Skeletal muscle tissue (tissue), 4 donors: Measurements from ENCODE around the gene ARHGEF40. TPM values are rescaled to one million over a fixed set of nuclear protein-coding genes. Genes with fewer than 3 reads are reported as not detected.
A peak's percentile ranks its signal among the peaks of the same experiment; 100 is the strongest.

Experiments
- H3K27ac ChIP-seq: one replicate; pipeline ENCODE4 v1.7.0; 2013; ENCODE audit warnings: mild to moderate bottlenecking, low read depth, low read length, inconsistent platforms
- H3K27me3 ChIP-seq, 3 donors: one replicate each; pipeline ENCODE4 v1.7.0; 2013; ENCODE audit warnings: low read length in 3 of 3; ENCODE audit not compliant: control insufficient read depth in 3 of 3, insufficient read depth in 3 of 3
- H3K36me3 ChIP-seq, 3 donors: one replicate each; pipeline ENCODE4 v1.7.0; 2013; ENCODE audit warnings: low read length in 3 of 3; ENCODE audit not compliant: control insufficient read depth in 3 of 3, insufficient read depth in 3 of 3
- H3K4me1 ChIP-seq, 3 donors: one replicate each; pipeline ENCODE4 v1.7.0; 2013; ENCODE audit warnings: low read length in 3 of 3, mild to moderate bottlenecking in 3 of 3; ENCODE audit not compliant: control insufficient read depth in 3 of 3, insufficient read depth in 3 of 3
- H3K4me3 ChIP-seq, 3 donors: one replicate each; pipeline ENCODE4 v1.7.0; 2013; ENCODE audit warnings: low read length in 3 of 3
- H3K9ac ChIP-seq, 3 donors: one replicate each; pipeline ENCODE4 v1.7.0; 2013; ENCODE audit warnings: low read length in 3 of 3, mild to moderate bottlenecking in 3 of 3, moderate library complexity in 2 of 3, low read depth in 1 of 3
- H3K9me3 ChIP-seq, 3 donors: one replicate each; pipeline ENCODE4 v1.7.0; 2013; ENCODE audit warnings: low read length in 3 of 3; ENCODE audit not compliant: control insufficient read depth in 3 of 3
- total RNA-seq: library from RNA; depleted of rRNA; stranded (reverse); fragments of >200 nt; gene quantifications from one replicate; pipeline ENCODE4 v1.2.3, GENCODE V29; 2014
- donor health status: Osteomylitis.

ARHGEF40 gene
- total RNA-seq, 1 donor from 2014 or later: 32.4 TPM

DNA sequence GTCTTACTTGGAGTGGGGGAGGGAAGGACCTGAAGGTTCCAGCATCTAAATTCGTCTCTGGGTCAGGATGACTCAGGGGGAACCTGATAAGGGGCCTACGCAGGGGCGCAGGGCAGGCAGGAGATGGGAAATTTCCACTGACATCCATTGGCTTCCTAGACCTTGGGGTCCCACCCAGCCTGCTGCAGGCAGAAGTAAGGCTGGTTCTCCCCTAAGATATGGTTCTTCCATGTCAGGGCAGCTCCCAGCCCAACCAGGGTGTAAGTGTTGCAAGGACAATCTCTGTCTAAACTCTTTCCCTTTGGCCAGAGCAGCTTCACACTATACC, 43.2 kb upstream of the ARHGEF40 start:
- H3K4me1 ChIP-seq: peaks cover 39 to 53% (median 46%) of the 10 kb centered on the region in 3 donors
- H3K9ac ChIP-seq: peak overlapping the region; percentile 40 to 76 (median 66)
- peak overlapping the region; percentile 98 for H3K27ac ChIP-seq
- no peaks in the 10 kb centered on the region for H3K9me3 ChIP-seq
- H3K27me3 ChIP-seq: no peaks in the 10 kb centered on the region
- no peak overlapping the region for H3K4me3 ChIP-seq
- H3K36me3 ChIP-seq: peaks cover 6 to 14% (median 10%) of the 10 kb centered on the region in 3 donors

DNA sequence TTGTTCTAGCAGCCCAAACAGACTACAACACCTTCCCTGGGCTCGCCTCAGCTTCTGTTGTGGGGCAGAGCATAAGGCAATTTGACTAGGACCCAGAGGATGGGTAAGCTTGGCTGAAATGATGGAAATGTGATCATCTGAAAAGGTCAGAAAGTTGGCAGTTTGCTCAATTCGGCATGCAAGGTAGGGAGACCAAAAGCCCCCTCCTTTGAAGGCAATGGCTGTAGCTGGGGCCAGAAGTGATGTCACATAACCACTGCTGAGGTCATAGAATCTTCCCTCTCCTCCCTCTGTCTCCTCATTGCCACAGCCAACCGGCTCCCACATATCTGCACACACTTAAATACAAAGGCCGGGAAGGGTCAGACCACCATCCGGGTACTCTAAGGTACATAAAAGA, 40.2 kb upstream of the ARHGEF40 start, which contains the start of gene TPPP2:
TSS of gene TPPP2 (plus strand) at position 301 of the 400 bp plus-strand sequence. CDS start 365 bp downstream, outside the sequence.
- Histone ChIP-seq H3K9me3 (no peaks in the 10 kb centered on the region), H3K4me1 (peaks cover 25 to 51% (median 48%) of the 10 kb centered on the region in 3 donors), H3K36me3 (no peaks in the 10 kb centered on the region), H3K27ac (no peak within 1 kb of the TSS), H3K27me3 (no peaks in the 10 kb centered on the region), H3K9ac (no peak within 1 kb of the TSS), H3K4me3 (no peak within 1 kb of the TSS)

DNA sequence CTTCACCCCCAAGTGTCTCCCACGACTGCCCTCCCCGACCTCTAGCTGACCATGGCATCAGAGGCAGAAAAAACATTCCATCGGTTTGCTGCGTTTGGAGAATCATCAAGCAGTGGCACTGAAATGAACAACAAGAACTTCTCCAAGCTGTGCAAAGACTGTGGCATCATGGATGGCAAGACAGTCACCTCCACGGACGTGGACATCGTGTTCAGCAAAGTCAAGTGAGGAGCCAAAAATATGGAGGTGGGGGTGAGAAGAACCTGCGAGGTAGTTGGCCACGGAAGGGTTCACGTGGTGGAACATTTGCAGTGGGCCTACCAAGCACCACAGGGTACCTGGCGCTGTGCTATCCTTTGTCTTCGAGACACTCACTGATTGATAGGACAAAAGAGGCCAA, 39.6 kb upstream of the ARHGEF40 start:
- H3K27ac ChIP-seq: no peak overlapping the region
- H3K27me3 ChIP-seq: no peaks in the 10 kb centered on the region
- peaks cover 25 to 51% (median 48%) of the 10 kb centered on the region in 3 donors for H3K4me1 ChIP-seq

DNA sequence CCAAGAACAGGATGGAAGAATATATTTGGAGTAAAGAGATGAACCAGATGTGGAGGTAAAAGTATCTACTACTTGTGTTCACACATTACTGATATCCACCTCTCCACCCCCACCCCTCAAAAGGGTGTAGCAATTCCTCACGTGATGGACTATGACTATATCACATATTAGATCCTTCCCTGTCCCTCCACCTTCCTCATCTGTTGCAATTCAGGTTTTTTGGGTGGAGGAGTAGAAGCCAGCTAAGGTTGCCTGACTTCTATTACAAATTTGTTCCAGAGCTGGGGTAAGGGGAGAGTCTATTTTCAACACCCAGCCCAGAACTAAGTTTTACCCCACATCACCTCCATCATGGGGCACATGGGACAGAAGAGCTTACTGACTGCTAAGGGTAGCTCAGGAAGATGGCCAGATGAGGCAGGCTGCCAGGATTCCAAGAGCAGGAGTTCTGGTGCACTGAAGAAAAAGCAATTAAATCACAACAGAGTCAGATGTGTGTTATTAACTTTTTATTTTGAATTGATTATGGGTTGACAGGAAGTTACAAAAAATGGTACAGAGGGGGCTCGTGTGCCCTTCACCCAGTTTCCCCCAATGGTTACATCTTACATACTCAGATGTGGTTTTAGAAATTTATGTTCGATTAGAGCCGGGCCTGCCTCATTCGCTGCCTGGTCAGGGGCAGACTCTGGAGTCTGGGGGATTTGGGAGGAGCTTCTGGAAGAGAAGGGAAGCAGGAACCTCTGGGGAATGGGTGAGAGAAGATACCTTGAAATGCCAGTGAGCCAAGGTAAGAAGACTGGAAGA, 37.6 kb upstream of the ARHGEF40 start:
- Histone ChIP-seq H3K27me3 (no peaks in the 10 kb centered on the region), H3K9ac (peak overlapping the region in 1 of 3 donors; percentile 9), H3K4me1 (peaks cover 18 to 41% (median 40%) of the 10 kb centered on the region in 3 donors), H3K27ac (no peak overlapping the region), H3K36me3 (no peaks in the 10 kb centered on the region), H3K4me3 (no peak overlapping the region), H3K9me3 (no peaks in the 10 kb centered on the region)

More for the DNA sequence above, 39.6 kb upstream of the ARHGEF40 start:
- Histone ChIP-seq H3K4me3 (no peak overlapping the region), H3K9me3 (no peaks in the 10 kb centered on the region), H3K36me3 (no peaks in the 10 kb centered on the region), H3K9ac (no peak overlapping the region)

DNA sequence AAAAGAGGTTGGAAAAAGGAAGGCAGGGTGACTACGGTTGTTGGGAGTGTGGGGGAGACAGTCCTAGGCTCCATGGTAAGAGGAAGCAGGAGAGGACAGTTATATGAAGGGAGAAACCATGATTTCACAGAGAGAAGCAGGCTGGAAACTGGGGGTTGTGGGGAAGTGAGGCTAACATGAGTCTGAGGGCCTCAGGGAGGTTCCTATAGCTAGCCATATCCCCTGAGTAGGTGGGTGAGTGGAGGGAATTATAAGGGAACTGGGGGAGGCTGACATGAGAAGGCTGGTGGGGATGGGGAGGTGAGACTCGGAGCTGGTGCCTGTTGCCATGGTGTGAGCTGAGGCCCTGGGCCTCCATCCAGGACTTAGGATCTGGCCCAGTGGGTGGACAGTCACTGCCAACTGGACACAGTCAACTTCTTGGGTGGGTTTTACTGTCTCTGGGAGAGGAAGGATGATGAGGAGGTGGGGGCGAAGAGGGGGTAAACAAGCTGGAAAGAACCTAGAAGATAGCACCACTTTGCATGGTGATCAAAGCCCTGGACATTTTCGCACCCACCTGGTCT, 36.9 kb upstream of the ARHGEF40 start:
- Histone ChIP-seq H3K9ac (no peak overlapping the region), H3K27me3 (no peaks in the 10 kb centered on the region), H3K4me3 (no peak overlapping the region), H3K9me3 (no peaks in the 10 kb centered on the region), H3K27ac (no peak overlapping the region), H3K36me3 (no peaks in the 10 kb centered on the region), H3K4me1 (peaks cover 25 to 46% (median 42%) of the 10 kb centered on the region in 3 donors)

DNA sequence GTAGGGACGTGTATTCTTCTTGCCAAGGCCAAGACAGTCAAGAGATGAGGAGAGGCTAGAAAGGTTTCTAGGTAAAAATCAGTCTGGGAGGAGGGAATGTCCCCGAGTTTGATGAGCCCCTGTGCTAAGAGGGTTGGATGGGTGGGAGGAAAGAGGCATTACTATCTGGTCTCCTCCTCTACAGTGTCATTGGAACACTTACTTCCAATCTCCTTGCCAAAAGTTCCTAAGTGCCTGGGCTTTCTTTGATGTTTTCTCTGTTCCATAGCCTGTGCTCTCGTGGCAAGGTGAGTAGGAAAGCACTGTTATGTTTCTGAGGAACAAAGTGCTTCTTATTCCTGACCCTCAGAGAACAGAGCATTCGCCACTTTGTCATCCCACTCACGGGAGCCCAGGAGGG, 35.4 kb upstream of the ARHGEF40 start, which contains the start of gene RNASE13:
TSS of gene RNASE13 (minus strand) at position 101 of the 400 bp plus-strand sequence. CDS start 519 bp downstream, outside the sequence.
- no peaks in the 10 kb centered on the region for H3K36me3 ChIP-seq
- H3K27me3 ChIP-seq: no peaks in the 10 kb centered on the region
- no peaks in the 10 kb centered on the region for H3K9me3 ChIP-seq
- H3K4me1 ChIP-seq: peaks cover 39 to 53% (median 53%) of the 10 kb centered on the region in 3 donors
- H3K4me3 ChIP-seq: no peak within 1 kb of the TSS
- H3K9ac ChIP-seq: no peak within 1 kb of the TSS
- H3K27ac ChIP-seq: no peak within 1 kb of the TSS

DNA sequence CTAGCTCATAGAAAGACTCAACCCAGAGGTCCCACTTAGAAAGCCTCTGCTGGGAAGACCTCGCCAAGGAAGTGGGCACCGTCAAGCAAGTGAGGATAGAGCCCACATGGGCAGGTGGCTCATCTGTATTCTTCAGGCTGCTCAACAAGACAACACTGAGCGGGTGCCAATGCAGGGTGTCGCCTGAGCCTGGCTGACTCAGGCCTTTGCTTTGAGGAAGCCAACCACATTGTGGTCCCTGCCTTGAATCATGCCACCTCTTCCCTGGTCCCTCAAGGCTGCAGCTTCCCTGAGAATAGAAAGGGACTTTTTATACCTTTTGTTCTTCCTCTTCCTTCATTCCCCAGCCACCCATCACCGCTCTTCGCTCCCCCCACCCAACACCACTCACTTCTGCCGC, 33.4 kb upstream of the ARHGEF40 start:
- no peak overlapping the region for H3K9ac ChIP-seq
- no peak overlapping the region for H3K4me3 ChIP-seq
- H3K9me3 ChIP-seq: no peaks in the 10 kb centered on the region
- peak overlapping the region; percentile 38 for H3K27ac ChIP-seq
- H3K27me3 ChIP-seq: no peaks in the 10 kb centered on the region
- H3K36me3 ChIP-seq: no peaks in the 10 kb centered on the region
- peaks cover 47 to 66% (median 52%) of the 10 kb centered on the region in 3 donors for H3K4me1 ChIP-seq

DNA sequence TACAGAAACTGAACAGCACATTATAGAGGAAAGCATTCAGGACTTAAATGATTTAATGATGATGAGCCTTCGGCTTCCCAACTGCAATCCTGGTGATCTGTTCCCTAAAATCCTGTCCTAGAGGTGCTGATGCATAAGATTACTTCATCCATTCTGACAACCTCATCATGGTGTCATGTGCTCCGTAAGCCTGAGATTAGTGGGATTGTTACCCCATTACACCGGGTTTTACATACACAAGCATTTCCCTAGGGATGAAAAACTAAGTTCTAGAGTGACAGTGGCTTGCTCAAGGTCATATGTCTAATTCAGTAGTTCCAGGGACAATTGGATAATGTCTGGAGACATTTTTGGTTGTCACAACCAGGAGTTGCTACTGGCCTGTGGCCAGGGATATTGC, 32.9 kb upstream of the ARHGEF40 start:
- Histone ChIP-seq H3K4me3 (no peak overlapping the region), H3K9me3 (no peaks in the 10 kb centered on the region), H3K27me3 (no peaks in the 10 kb centered on the region), H3K9ac (no peak overlapping the region), H3K36me3 (no peaks in the 10 kb centered on the region), H3K27ac (peak overlapping the region; percentile 38), H3K4me1 (peaks cover 48 to 66% (median 51%) of the 10 kb centered on the region in 3 donors)

DNA sequence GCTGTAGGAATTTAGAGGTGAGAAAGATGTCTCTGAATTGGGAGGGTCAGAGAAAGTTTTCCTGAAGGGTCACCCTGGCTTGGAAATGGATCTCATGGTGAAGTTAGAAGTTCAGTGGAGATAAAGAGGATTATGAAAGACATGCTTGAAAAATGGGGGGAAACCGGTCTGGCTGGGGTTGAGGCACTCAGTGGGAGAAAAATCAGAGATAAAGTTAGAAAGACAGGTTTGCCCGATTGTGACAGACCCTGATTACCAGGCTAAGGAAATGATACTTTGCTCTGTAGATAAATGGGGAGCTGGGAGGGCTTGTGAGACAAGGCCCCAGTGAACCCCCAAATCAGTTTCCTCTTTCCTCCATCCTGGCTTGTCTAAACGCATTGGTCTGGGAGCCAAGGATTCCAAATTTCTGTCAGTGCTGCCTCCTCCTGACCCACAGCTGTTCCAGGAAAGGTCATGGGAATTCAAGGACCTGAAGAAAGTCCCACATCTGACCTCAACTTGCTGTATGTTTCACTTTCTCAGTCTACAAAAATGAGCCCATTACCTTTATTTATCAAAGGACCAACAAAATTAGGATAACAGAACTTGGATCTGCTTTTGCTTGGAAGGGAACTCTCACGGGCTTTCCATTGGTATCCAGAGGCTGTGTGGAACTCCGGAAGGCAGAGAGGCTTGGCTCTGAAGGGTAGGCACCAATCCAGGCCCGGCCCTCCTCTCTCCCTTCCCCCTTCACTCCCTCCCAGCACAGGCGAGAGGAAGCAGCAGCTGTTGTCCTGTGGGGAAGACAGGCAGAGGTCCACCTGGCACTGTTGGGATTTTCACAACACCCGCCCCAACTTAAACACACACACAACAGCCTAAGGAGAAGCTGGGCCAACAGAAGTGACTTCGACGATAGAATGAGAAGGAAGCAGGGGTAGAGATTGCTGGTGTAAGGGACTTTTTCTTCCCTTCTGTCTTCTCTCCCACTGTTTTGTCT, 31.4 kb upstream of the ARHGEF40 start:
- H3K4me1 ChIP-seq: peaks cover 46 to 67% (median 58%) of the 10 kb centered on the region in 3 donors
- peak overlapping the region; percentile 82 for H3K27ac ChIP-seq
- H3K9ac ChIP-seq: peak overlapping the region; percentile 32 to 77 (median 76)
- no peaks in the 10 kb centered on the region for H3K27me3 ChIP-seq
- H3K36me3 ChIP-seq: no peaks in the 10 kb centered on the region
- H3K9me3 ChIP-seq: no peaks in the 10 kb centered on the region
- H3K4me3 ChIP-seq: peak overlapping the region; percentile 10 to 62 (median 46)
